HG03378 (cell line): ENCODE results near the gene MIX23.

Source experiments
- ATAC-seq: cut with Tn5 transposase; IDR thresholded peaks from one replicate; pipeline ENCODE4 v1.9.1; 2021; ENCODE audit warnings: mild to moderate bottlenecking, moderate library complexity; ENCODE audit not compliant: unreplicated experiment

Gene MIX23

GRCh38 chr3:122353215-122353614 lies 29.8 kb downstream of the MIX23 start:
- ATAC-seq, result no peak

GRCh38 chr3:122351612-122352011 lies 31.4 kb downstream of the MIX23 start:
- no peak for ATAC-seq

GRCh38 chr3:122350814-122351418 lies 32.1 kb downstream of the MIX23 start:
- no peak for ATAC-seq

GRCh38 chr3:122349171-122349570 lies 33.9 kb downstream of the MIX23 start:
- no peak for ATAC-seq

- no peak for ATAC-seq
Measured at GRCh38 chr3:122343654-122344053, 39.4 kb downstream of the MIX23 start.

GRCh38 chr3:122342803-122343202 lies 40.2 kb downstream of the MIX23 start:
- no peak for ATAC-seq

GRCh38 chr3:122332551-122332950 lies 50.5 kb downstream of the MIX23 start:
- ATAC-seq, result no peak

- ATAC-seq, result no peak
Measured at GRCh38 chr3:122331886-122332285, 51.1 kb downstream of the MIX23 start.

- no peak for ATAC-seq
Measured at GRCh38 chr3:122325769-122326168, 57.3 kb downstream of the MIX23 start.

- ATAC-seq, result no peak
Measured at GRCh38 chr3:122324871-122325323, 58.1 kb downstream of the MIX23 start, which contains the start of gene CSTA. TSS of gene CSTA (plus strand) at chr3:122325248. CDS start at chr3:122325293, 45 bp downstream.

- peak; percentile 72 for ATAC-seq
Measured at GRCh38 chr3:122322095-122323075, 60.6 kb downstream of the MIX23 start.

- ATAC-seq, result no peak
Measured at GRCh38 chr3:122318620-122319019, 64.4 kb downstream of the MIX23 start.

- ATAC-seq, result no peak
Measured at GRCh38 chr3:122316368-122316767, 66.7 kb downstream of the MIX23 start.

GRCh38 chr3:122315619-122316018 lies 67.4 kb downstream of the MIX23 start:
- no peak for ATAC-seq

- no peak for ATAC-seq
Measured at GRCh38 chr3:122314228-122314876, 68.7 kb downstream of the MIX23 start.

GRCh38 chr3:122313281-122313680 lies 69.8 kb downstream of the MIX23 start:
- ATAC-seq, result no peak

- ATAC-seq, result no peak
Measured at GRCh38 chr3:122312826-122313225, 70.2 kb downstream of the MIX23 start.

GRCh38 chr3:122310361-122310760 lies 72.7 kb downstream of the MIX23 start:
- ATAC-seq, result no peak
